SK-N-SH (cell line): ENCODE data around the gene DIAPH1. TPM values are rescaled to one million over a fixed set of nuclear protein-coding genes. Genes with fewer than 3 reads are reported as not detected.

Experiments
- CTCF ChIA-PET: fragments of 300-600, 350-600 bp; formaldehyde crosslinking; extraction: SDS; loops from one replicate; lab custom pipeline; 2021; lab: Yijun Ruan, JAX
- POLR2A ChIA-PET: fragments of 350-600 bp; sonication (Branson Sonifier 250); formaldehyde crosslinking; extraction: SDS; loops from one replicate; lab custom pipeline; 2020; ENCODE audit warnings: antibody characterized with exemption, inconsistent platforms; lab: Yijun Ruan, JAX
- DNase-seq: peaks from one replicate; pipeline ENCODE4 v3.0.0; 2012
- H2AFZ ChIP-seq: fragments of 200-600 bp; sonication (generic); 2 replicates; pipeline ENCODE4 v1.8.1; 2016; ENCODE audit warnings: antibody characterized with exemption, mild to moderate bottlenecking, low read depth
- H3F3A ChIP-seq: fragments of 200-600 bp; sonication (generic); replicated peaks from 2 replicates; pipeline ENCODE3; 2016; ENCODE audit warnings: antibody characterized with exemption, mild to moderate bottlenecking; ENCODE audit not compliant: insufficient read depth
- H3K27ac ChIP-seq, 2 experiments: fragments of 200-500 bp in 1 of 2; fragments of 200-600 bp in 1 of 2; sonication (Bioruptor generic) in 1 of 2; sonication (generic), shearing (Covaris generic) in 1 of 2; 2 replicates each; pipeline versions ENCODE4 v1.5.1 to v1.6.1; 2014 to 2016; ENCODE audit warnings: low read depth in 2 of 2, inconsistent platforms in 1 of 2, low read length in 1 of 2, mild to moderate bottlenecking in 1 of 2, mixed read lengths in 1 of 2
- H3K27me3 ChIP-seq: fragments of 200-600 bp; sonication (generic), shearing (Covaris generic); 2 replicates; pipeline ENCODE4 v1.6.1; 2016; ENCODE audit warnings: mixed run types; ENCODE audit not compliant: insufficient read depth
- H3K36me3 ChIP-seq, 2 experiments: fragments of 200-500 bp in 1 of 2; fragments of 200-600 bp in 1 of 2; sonication (Bioruptor generic) in 1 of 2; sonication (generic) in 1 of 2; replicated peaks in 1 of 2; 2 replicates each; pipeline versions ENCODE3 to v1.5.1; 2014 to 2016; ENCODE audit warnings: low read length in 1 of 2, mild to moderate bottlenecking in 1 of 2; ENCODE audit not compliant: insufficient read depth in 2 of 2, control insufficient read depth in 1 of 2
- H3K4me1 ChIP-seq, 2 experiments: fragments of 200-500 bp in 1 of 2; fragments of 200-600 bp in 1 of 2; sonication (Bioruptor generic) in 1 of 2; sonication (generic), shearing (Covaris generic) in 1 of 2; 2 replicates each; pipeline versions ENCODE4 v1.5.1 to v1.6.1; 2014 to 2016; ENCODE audit warnings: low read depth in 1 of 2, low read length in 1 of 2, mixed run types in 1 of 2; ENCODE audit not compliant: insufficient read depth in 2 of 2, control insufficient read depth in 1 of 2
- H3K4me2 ChIP-seq: fragments of 200-600 bp; sonication (generic), shearing (Covaris generic); 2 replicates; pipeline ENCODE4 v1.6.1; 2017; ENCODE audit warnings: mixed run types
- H3K4me3 ChIP-seq, 2 experiments: fragments of 200-500 bp in 1 of 2; fragments of 200-600 bp in 1 of 2; sonication (Bioruptor generic) in 1 of 2; sonication (generic), shearing (Covaris generic) in 1 of 2; 2 replicates each; pipeline versions ENCODE4 v1.5.1 to v1.8.1; 2014 to 2016; ENCODE audit warnings: low read depth in 2 of 2, inconsistent platforms in 1 of 2, low read length in 1 of 2, mild to moderate bottlenecking in 1 of 2, mixed read lengths in 1 of 2, moderate library complexity in 1 of 2
- H3K79me2 ChIP-seq: fragments of 200-600 bp; sonication (generic); 2 replicates; pipeline ENCODE4 v1.8.1; 2017; ENCODE audit warnings: mild to moderate bottlenecking; ENCODE audit not compliant: insufficient read depth
- H3K9ac ChIP-seq: fragments of 200-600 bp; sonication (generic); 2 replicates; pipeline ENCODE4 v1.6.1; 2017; ENCODE audit warnings: mixed run types
- H3K9me2 ChIP-seq: fragments of 200-600 bp; sonication (generic); 2 replicates; pipeline ENCODE4 v1.6.1; 2017; ENCODE audit warnings: mixed run types
- H3K9me3 ChIP-seq: fragments of 200-600 bp; sonication (generic); 2 replicates; pipeline ENCODE4 v1.6.1; 2017; ENCODE audit warnings: mixed run types, mild to moderate bottlenecking, moderate library complexity
- H4K20me1 ChIP-seq: fragments of 200-600 bp; sonication (generic); 2 replicates; pipeline ENCODE4 v1.6.1; 2017; ENCODE audit warnings: mild to moderate bottlenecking, mixed run types; ENCODE audit not compliant: insufficient read depth
- CHD2 ChIP-seq: fragments of 150-350 bp; IDR thresholded peaks from 2 replicates; pipeline ENCODE4 v1.6.1; 2018; ENCODE audit warnings: low read length; ENCODE audit not compliant: partially characterized antibody
- EZH2phosphoT487 ChIP-seq: fragments of 200-600 bp; sonication (generic); IDR thresholded peaks from 2 replicates; pipeline ENCODE4 v1.6.1; 2017; ENCODE audit warnings: low read depth, mixed run types, mild to moderate bottlenecking, antibody characterized with exemption, moderate library complexity, borderline replicate concordance
- FOSL2 ChIP-seq: IDR thresholded peaks from 2 replicates; pipeline ENCODE4 v1.4.0; 2012; ENCODE audit warnings: low read depth, mild to moderate bottlenecking, moderate library complexity, borderline replicate concordance
- GABPA ChIP-seq: IDR thresholded peaks from 2 replicates; pipeline ENCODE4 v1.4.0; 2012; ENCODE audit warnings: low read depth, mild to moderate bottlenecking
- GATA2 ChIP-seq: sonication (generic); formaldehyde crosslinking; IDR thresholded peaks from 2 replicates; pipeline ENCODE4 v1.5.0; 2020; ENCODE audit warnings: mild to moderate bottlenecking, missing genetic modification reagents
- IRF3 ChIP-seq: fragments of 150-350 bp; IDR thresholded peaks from 2 replicates; pipeline ENCODE4 v1.6.1; 2016; ENCODE audit warnings: mild to moderate bottlenecking, low read depth, low read length
- MAX ChIP-seq: IDR thresholded peaks from 2 replicates; pipeline ENCODE4 v1.4.0; 2012; ENCODE audit warnings: low read depth
- MEF2A ChIP-seq: IDR thresholded peaks from 2 replicates; pipeline ENCODE4 v1.4.0; 2012; ENCODE audit warnings: low read depth, borderline replicate concordance
- MXI1 ChIP-seq: IDR thresholded peaks from 2 replicates; pipeline ENCODE4 v1.6.1; 2012; ENCODE audit warnings: mild to moderate bottlenecking, low read depth, low read length, improper control_type of control experiment
- NFIC ChIP-seq: IDR thresholded peaks from 2 replicates; pipeline ENCODE4 v1.4.0; 2012; ENCODE audit warnings: borderline replicate concordance
- NRF1 ChIP-seq: IDR thresholded peaks from 2 replicates; pipeline ENCODE4 v1.6.1; 2012; ENCODE audit warnings: low read depth, mild to moderate bottlenecking, low read length
- RAD21 ChIP-seq: IDR thresholded peaks from 2 replicates; pipeline ENCODE4 v1.6.1; 2012; ENCODE audit warnings: mild to moderate bottlenecking, low read length
- RCOR1 ChIP-seq: fragments of 150-350 bp; IDR thresholded peaks from 2 replicates; pipeline ENCODE4 v1.6.1; 2017; ENCODE audit warnings: antibody characterized with exemption, low read length
- RFX5 ChIP-seq: IDR thresholded peaks from 2 replicates; pipeline ENCODE4 v1.6.1; 2012; ENCODE audit warnings: mild to moderate bottlenecking, improper control_type of control experiment, low read length
- RXRA ChIP-seq: IDR thresholded peaks from 2 replicates; pipeline ENCODE4 v1.4.0; 2012; ENCODE audit warnings: low read depth, mild to moderate bottlenecking, borderline replicate concordance
- TAF1 ChIP-seq: IDR thresholded peaks from 2 replicates; pipeline ENCODE4 v1.6.1; 2012; ENCODE audit warnings: low read depth, mild to moderate bottlenecking, low read length, moderate library complexity, borderline replicate concordance
- TCF12 ChIP-seq: IDR thresholded peaks from 2 replicates; pipeline ENCODE4 v1.4.0; 2012
- YY1 ChIP-seq: IDR thresholded peaks from 2 replicates; pipeline ENCODE4 v1.4.0; 2012; ENCODE audit warnings: low read depth, mild to moderate bottlenecking
- WGBS: methylation state at CpG from one replicate; pipeline ENCODE4 v1.1.6; 2017; ENCODE audit warnings: low lambda C conversion rate; 5-methylcytosine and 5-hydroxymethylcytosine counted together
- polyA plus RNA-seq, 3 experiments: library from polyadenylated mRNA; depleted of rRNA; stranded (reverse); fragments of >200 nt; gene quantifications; 2 replicates each; pipeline ENCODE4 v1.2.3, GENCODE V29; 2012
- TF ChIP-seq, protein P1 (sequence below): fragments of 150-350 bp; IDR thresholded peaks from 2 replicates; pipeline ENCODE4 v1.6.1; 2017; ENCODE audit warnings: antibody characterized with exemption, low read length, low read depth, borderline replicate concordance
- TF ChIP-seq, protein P2 (sequence below): IDR thresholded peaks from 2 replicates; pipeline ENCODE4; 2012

Gene DIAPH1
- polyA plus RNA-seq, 1 of the 3 experiments (the other 2 are of a cell fraction): 30.4 TPM

- TF ChIP-seq CHD2: no peak
- TF ChIP-seq RXRA: no peak
- TF ChIP-seq, all 33 proteins: peak for 0
- peak overlapping the region in 1 of 2 experiments; percentile 75; a peak in 2 of 4 replicates for H3K27ac ChIP-seq
- peaks cover 88% of the 10 kb centered on the region for H3K79me2 ChIP-seq
- no peak overlapping the region for H3K9ac ChIP-seq
- peaks cover 21 to 53% of the 10 kb centered on the region in 2 experiments for H3K36me3 ChIP-seq
- no peaks in the 10 kb centered on the region for H3K9me3 ChIP-seq
- ChIA-PET POLR2A (interaction anchor here (0.6 kb wide), 1 partner anchor 9 kb away, joined by 4 read pairs; no protein-coding TSS in a partner anchor), CTCF (interaction anchor here (0.6 to 7.9 kb wide), 5 partner anchors 9 to 77 kb away, joined by 3 to 75 read pairs (median 4); no protein-coding TSS in a partner anchor)
- H3K27me3 ChIP-seq: no peaks in the 10 kb centered on the region
- DNase-seq: no peak
- H3K4me1 ChIP-seq: peaks cover 30 to 42% of the 10 kb centered on the region in 2 experiments
- WGBS: 87% methylated on average over 6 of the region's 7 CpGs
- peaks cover 52% of the 10 kb centered on the region; the same call in 1 of the 2 replicates for H4K20me1 ChIP-seq
- no peaks in the 10 kb centered on the region for H3K9me2 ChIP-seq
- no peak overlapping the region for H3K4me3 ChIP-seq
- H3K4me2 ChIP-seq: no peak overlapping the region
- no peak overlapping the region for H2AFZ ChIP-seq
- peaks cover 9% of the 10 kb centered on the region for H3F3A ChIP-seq
Observed at GRCh38 chr5:141487131-141487530, 131.7 kb downstream of the DIAPH1 start.

- Histone ChIP-seq H3K27ac (no peak overlapping the region), H3K9me2 (no peaks in the 10 kb centered on the region), H3K4me3 (no peak overlapping the region), H3K4me2 (no peak overlapping the region), H3K79me2 (peaks cover 88% of the 10 kb centered on the region), H3K9me3 (no peaks in the 10 kb centered on the region), H2AFZ (no peak overlapping the region), H3F3A (peaks cover 9% of the 10 kb centered on the region), H3K36me3 (peaks cover 26 to 43% of the 10 kb centered on the region in 2 experiments), H3K4me1 (peaks cover 30 to 42% of the 10 kb centered on the region in 2 experiments), H3K9ac (no peak overlapping the region), H4K20me1 (peaks cover 57% of the 10 kb centered on the region; the same call in 1 of the 2 replicates), H3K27me3 (no peaks in the 10 kb centered on the region)
- no peak for DNase-seq
- ChIA-PET CTCF (interaction anchor here (0.6 to 7.9 kb wide), 9 partner anchors 8 to 103 kb away, joined by 3 to 75 read pairs (median 13); partner anchors contain the start of genes PCDHGA7 and PCDHGC3), POLR2A (interaction anchor here (0.8 to 3.3 kb wide), 5 partner anchors 10 to 71 kb away, joined by 3 to 14 read pairs (median 6); partner anchors contain the start of gene PCDHGC3)
- TF ChIP-seq YY1 (no peak), GATA2 (CRISPR knock-in tag) (no peak), RAD21 (no peak), NRF1 (no peak), MXI1 (no peak), MEF2A (no peak), NFIC (no peak), RFX5 (no peak), TAF1 (no peak), TCF12 (no peak), RCOR1 (no peak), GABPA (no peak), IRF3 (no peak), MAX (no peak), EZH2phosphoT487 (no peak), FOSL2 (no peak)
- TF ChIP-seq, protein P1, sequence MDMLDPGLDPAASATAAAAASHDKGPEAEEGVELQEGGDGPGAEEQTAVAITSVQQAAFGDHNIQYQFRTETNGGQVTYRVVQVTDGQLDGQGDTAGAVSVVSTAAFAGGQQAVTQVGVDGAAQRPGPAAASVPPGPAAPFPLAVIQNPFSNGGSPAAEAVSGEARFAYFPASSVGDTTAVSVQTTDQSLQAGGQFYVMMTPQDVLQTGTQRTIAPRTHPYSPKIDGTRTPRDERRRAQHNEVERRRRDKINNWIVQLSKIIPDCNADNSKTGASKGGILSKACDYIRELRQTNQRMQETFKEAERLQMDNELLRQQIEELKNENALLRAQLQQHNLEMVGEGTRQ: no peak
- TF ChIP-seq, protein P2, sequence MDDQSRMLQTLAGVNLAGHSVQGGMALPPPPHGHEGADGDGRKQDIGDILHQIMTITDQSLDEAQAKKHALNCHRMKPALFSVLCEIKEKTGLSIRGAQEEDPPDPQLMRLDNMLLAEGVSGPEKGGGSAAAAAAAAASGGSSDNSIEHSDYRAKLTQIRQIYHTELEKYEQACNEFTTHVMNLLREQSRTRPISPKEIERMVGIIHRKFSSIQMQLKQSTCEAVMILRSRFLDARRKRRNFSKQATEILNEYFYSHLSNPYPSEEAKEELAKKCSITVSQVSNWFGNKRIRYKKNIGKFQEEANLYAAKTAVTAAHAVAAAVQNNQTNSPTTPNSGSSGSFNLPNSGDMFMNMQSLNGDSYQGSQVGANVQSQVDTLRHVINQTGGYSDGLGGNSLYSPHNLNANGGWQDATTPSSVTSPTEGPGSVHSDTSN: no peak
- no CpG with 5 or more reads among the region's 9 CpGs for WGBS
Observed at GRCh38 chr5:141486091-141486490, 132.7 kb downstream of the DIAPH1 start.
